ENCODE data around the gene LEO1.
A peak's percentile ranks its signal among the peaks of the same experiment; 100 is the strongest.

The LEO1 gene

GRCh38 chr15:51908316-51908715, 63.3 kb downstream of the LEO1 start:
- no peak overlapping the region for H3K4me3 ChIP-seq (ENCODE audit: low read depth, low read length)
- TF ChIP-seq CTCF (IDR thresholded peaks at IDR 0.05; ENCODE audit: low read depth, low read length), result no peak

GRCh38 chr15:51907136-51907862, 64.3 kb downstream of the LEO1 start:
- H3K4me3 ChIP-seq (ENCODE audit: low read depth, low read length), result no peak overlapping the region
- TF ChIP-seq CTCF (IDR thresholded peaks at IDR 0.05; ENCODE audit: low read depth, low read length), result no peak

GRCh38 chr15:51904931-51905330, 66.6 kb downstream of the LEO1 start:
- no peak overlapping the region for H3K4me3 ChIP-seq (ENCODE audit: low read depth, low read length)
- no peak for TF ChIP-seq CTCF (IDR thresholded peaks at IDR 0.05; ENCODE audit: low read depth, low read length)

- no peak for TF ChIP-seq CTCF (IDR thresholded peaks at IDR 0.05; ENCODE audit: low read depth, low read length)
- H3K4me3 ChIP-seq (ENCODE audit: low read depth, low read length), result no peak overlapping the region
These were observed 67.2 kb downstream of the LEO1 start for GRCh38 chr15:51904421-51904820.

- TF ChIP-seq CTCF (IDR thresholded peaks at IDR 0.05; ENCODE audit: low read depth, low read length), result no peak
- no peak overlapping the region for H3K4me3 ChIP-seq (ENCODE audit: low read depth, low read length)
These were observed 82.1 kb downstream of the LEO1 start for GRCh38 chr15:51889486-51889885.

- TF ChIP-seq CTCF (IDR thresholded peaks at IDR 0.05; ENCODE audit: low read depth, low read length), result peak; percentile 54; the same call in 1 of the 2 replicates
- H3K4me3 ChIP-seq (ENCODE audit: low read depth, low read length), result no peak overlapping the region
These were observed 82.9 kb downstream of the LEO1 start for GRCh38 chr15:51888593-51889195.

All from WI38 (cell line).